Measurements from ENCODE around the gene FRY. TPM values are rescaled to one million over a fixed set of nuclear protein-coding genes. Genes with fewer than 3 reads are reported as not detected.

FRY gene
- total RNA-seq, 1 experiment from 2014 or later, result 4.7 TPM

DNA sequence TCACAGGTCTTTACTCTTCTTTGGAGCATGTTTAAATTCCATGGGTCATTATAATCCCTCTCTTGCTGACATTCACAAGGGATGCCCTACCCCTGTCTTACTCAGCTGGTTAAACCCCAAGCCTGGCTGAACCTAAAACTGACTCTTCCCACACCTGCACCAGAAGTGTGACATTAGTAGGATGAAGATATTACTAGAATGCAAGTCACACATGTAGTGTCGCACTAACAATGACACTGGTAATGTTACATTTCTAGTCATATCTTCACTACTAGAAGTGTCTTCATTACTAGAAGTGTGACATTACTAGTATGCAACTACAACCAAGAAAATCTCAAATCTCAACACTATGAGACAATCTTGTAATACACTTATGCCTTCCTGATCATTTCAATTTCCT lies 269.3 kb downstream of the FRY start:
- Histone ChIP-seq H3K9me3 (ENCODE audit: insufficient read depth, low read depth) (peaks cover 5% of the 10 kb centered on the region; the same call in 1 of the 2 replicates), H2AFZ (no peak overlapping the region), H4K20me1 (ENCODE audit: insufficient read depth) (no peaks in the 10 kb centered on the region), H3K4me2 (no peak overlapping the region), H3K9me2 (ENCODE audit: insufficient read depth) (no peaks in the 10 kb centered on the region), H3K27me3 (ENCODE audit: insufficient read depth, low read depth) (peaks cover 26% of the 10 kb centered on the region), H3F3A (ENCODE audit: insufficient read depth, low read depth) (no peaks in the 10 kb centered on the region), H3K4me1 (replicated peaks; ENCODE audit: insufficient read depth) (no peaks in the 10 kb centered on the region), H3K4me3 (no peak overlapping the region), H3K36me3 (ENCODE audit: low read depth) (no peaks in the 10 kb centered on the region), H3K27ac (no peak overlapping the region), H3K79me2 (ENCODE audit: low read depth) (no peaks in the 10 kb centered on the region)
- TF ChIP-seq EZH2 (IDR thresholded peaks at IDR 0.05; ENCODE audit: low read depth), result no peak
- TF ChIP-seq, protein P1, sequence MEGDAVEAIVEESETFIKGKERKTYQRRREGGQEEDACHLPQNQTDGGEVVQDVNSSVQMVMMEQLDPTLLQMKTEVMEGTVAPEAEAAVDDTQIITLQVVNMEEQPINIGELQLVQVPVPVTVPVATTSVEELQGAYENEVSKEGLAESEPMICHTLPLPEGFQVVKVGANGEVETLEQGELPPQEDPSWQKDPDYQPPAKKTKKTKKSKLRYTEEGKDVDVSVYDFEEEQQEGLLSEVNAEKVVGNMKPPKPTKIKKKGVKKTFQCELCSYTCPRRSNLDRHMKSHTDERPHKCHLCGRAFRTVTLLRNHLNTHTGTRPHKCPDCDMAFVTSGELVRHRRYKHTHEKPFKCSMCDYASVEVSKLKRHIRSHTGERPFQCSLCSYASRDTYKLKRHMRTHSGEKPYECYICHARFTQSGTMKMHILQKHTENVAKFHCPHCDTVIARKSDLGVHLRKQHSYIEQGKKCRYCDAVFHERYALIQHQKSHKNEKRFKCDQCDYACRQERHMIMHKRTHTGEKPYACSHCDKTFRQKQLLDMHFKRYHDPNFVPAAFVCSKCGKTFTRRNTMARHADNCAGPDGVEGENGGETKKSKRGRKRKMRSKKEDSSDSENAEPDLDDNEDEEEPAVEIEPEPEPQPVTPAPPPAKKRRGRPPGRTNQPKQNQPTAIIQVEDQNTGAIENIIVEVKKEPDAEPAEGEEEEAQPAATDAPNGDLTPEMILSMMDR (conservative IDR thresholded peaks at IDR 0.05), result no peak
- POLR2A ChIA-PET (ENCODE audit: unreplicated experiment), result no interaction called here
- no TSS peak for BruUV-seq (replicated peaks)
- intact Hi-C loops (cut with micrococcal nuclease; ENCODE audit: unreplicated experiment), result no loop called here
- no peak for DNase-seq
- CTCF ChIA-PET, result no interaction called here

DNA sequence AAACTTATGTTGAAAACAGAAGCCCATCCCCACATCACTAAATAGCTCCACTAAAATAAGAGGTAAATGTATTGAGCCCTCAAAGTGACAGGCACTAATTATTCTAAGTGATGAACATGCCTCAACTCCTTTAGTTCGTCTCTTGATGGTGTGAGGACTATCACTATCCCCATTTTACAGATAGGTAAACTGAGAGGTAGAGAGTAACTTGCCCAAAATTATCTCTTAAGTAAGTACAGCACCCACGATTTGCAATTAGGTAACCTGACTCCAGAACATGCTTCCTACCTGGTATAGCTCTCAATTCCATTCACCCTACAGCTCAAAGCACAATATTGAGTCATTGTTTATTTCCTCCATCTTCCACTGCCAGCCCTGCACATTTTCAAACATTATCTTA lies 270.9 kb downstream of the FRY start:
- no TSS peak for BruUV-seq (replicated peaks)
- CTCF ChIA-PET, result no interaction called here
- Histone ChIP-seq H3K79me2 (ENCODE audit: low read depth) (no peaks in the 10 kb centered on the region), H3K4me1 (replicated peaks; ENCODE audit: insufficient read depth) (no peaks in the 10 kb centered on the region), H3K4me2 (no peak overlapping the region), H3K9me2 (ENCODE audit: insufficient read depth) (no peaks in the 10 kb centered on the region), H3K27ac (no peak overlapping the region), H4K20me1 (ENCODE audit: insufficient read depth) (no peaks in the 10 kb centered on the region), H3K27me3 (ENCODE audit: insufficient read depth, low read depth) (peaks cover 26% of the 10 kb centered on the region), H3K36me3 (ENCODE audit: low read depth) (no peaks in the 10 kb centered on the region), H2AFZ (no peak overlapping the region), H3K4me3 (no peak overlapping the region), H3K9me3 (ENCODE audit: insufficient read depth, low read depth) (peaks cover 6% of the 10 kb centered on the region; the same call in 1 of the 2 replicates), H3F3A (ENCODE audit: insufficient read depth, low read depth) (no peaks in the 10 kb centered on the region)
- intact Hi-C loops (cut with micrococcal nuclease; ENCODE audit: unreplicated experiment), result no loop called here
- no peak for DNase-seq
- no peak for TF ChIP-seq EZH2 (IDR thresholded peaks at IDR 0.05; ENCODE audit: low read depth)
- TF ChIP-seq, protein P1 (conservative IDR thresholded peaks at IDR 0.05), result no peak
- POLR2A ChIA-PET (ENCODE audit: unreplicated experiment), result interaction anchor here (0.7 kb wide), 1 partner anchor 795 kb away, joined by 4 read pairs; no protein-coding TSS in a partner anchor

DNA sequence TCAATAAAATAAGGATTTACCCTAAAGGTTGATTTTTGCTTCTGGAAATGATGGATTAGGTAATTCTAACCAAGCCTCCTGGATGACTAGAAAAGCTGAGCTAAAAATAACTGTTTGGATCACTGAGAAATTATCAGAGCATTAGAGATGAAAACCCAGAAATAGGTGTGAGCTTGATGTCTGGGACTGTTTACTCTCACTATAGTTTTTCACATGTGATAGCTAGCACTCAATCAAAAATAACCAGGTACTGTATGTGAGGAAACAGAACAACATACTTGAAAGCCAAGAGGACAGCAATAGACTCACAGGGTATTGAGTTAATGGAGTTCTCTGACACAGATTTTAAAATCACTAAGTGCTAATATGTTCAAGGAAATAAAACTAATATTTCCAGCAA lies 274.1 kb downstream of the FRY start:
- Histone ChIP-seq H3K4me3 (no peak overlapping the region), H3K27me3 (ENCODE audit: insufficient read depth, low read depth) (peaks cover 6% of the 10 kb centered on the region; the same call in 1 of the 2 replicates), H3F3A (ENCODE audit: insufficient read depth, low read depth) (no peaks in the 10 kb centered on the region), H4K20me1 (ENCODE audit: insufficient read depth) (no peaks in the 10 kb centered on the region), H3K4me2 (no peak overlapping the region), H3K9me2 (ENCODE audit: insufficient read depth) (no peaks in the 10 kb centered on the region), H3K4me1 (replicated peaks; ENCODE audit: insufficient read depth) (no peaks in the 10 kb centered on the region), H2AFZ (no peak overlapping the region), H3K36me3 (ENCODE audit: low read depth) (no peaks in the 10 kb centered on the region), H3K9me3 (ENCODE audit: insufficient read depth, low read depth) (peaks cover 6% of the 10 kb centered on the region; the same call in 1 of the 2 replicates), H3K79me2 (ENCODE audit: low read depth) (no peaks in the 10 kb centered on the region), H3K27ac (no peak overlapping the region)
- BruUV-seq (replicated peaks), result no TSS peak
- no peak for DNase-seq
- intact Hi-C loops (cut with micrococcal nuclease; ENCODE audit: unreplicated experiment), result no loop called here
- CTCF ChIA-PET, result no interaction called here
- POLR2A ChIA-PET (ENCODE audit: unreplicated experiment), result no interaction called here
- TF ChIP-seq, protein P1 (conservative IDR thresholded peaks at IDR 0.05), result no peak
- TF ChIP-seq EZH2 (IDR thresholded peaks at IDR 0.05; ENCODE audit: low read depth), result no peak

Measured in PC-9 (cell line).